ENCODE data around the gene HAGH. TPM values are rescaled to one million over a fixed set of nuclear protein-coding genes. Genes with fewer than 3 reads are reported as not detected.

The HAGH gene
- total RNA-seq, 6 experiments from 2014 or later = 34.2 to 55.3 (median 38.7) TPM

- Mint-ChIP-seq H3K9me3 (no peaks in the 10 kb centered on the region), H3K4me3 (no peak overlapping the region), H3K27ac (no peak overlapping the region), H3K36me3 (ENCODE audit: low read depth) (peaks cover 4% of the 10 kb centered on the region; the same call in 1 of the 2 replicates), H3K27me3 (ENCODE audit: insufficient read depth) (peaks cover 4% of the 10 kb centered on the region), H3K4me1 (ENCODE audit: low read depth) (peaks cover 5% of the 10 kb centered on the region; the same call in 1 of the 2 replicates)
- TF ChIP-seq CTCF (IDR thresholded peaks at IDR 0.05) = no peak
- DNase-seq = no peak
Measured at GRCh38 chr16:1787322-1788094, 39.1 kb downstream of the HAGH start.

- Mint-ChIP-seq H3K4me3 (no peak overlapping the region), H3K4me1 (ENCODE audit: low read depth) (peaks cover 5% of the 10 kb centered on the region; the same call in 1 of the 2 replicates), H3K27ac (no peak overlapping the region), H3K36me3 (ENCODE audit: low read depth) (peaks cover 4% of the 10 kb centered on the region; the same call in 1 of the 2 replicates), H3K27me3 (ENCODE audit: insufficient read depth) (peaks cover 6% of the 10 kb centered on the region), H3K9me3 (no peaks in the 10 kb centered on the region)
- no peak for TF ChIP-seq CTCF (IDR thresholded peaks at IDR 0.05)
- no peak for DNase-seq
Measured at GRCh38 chr16:1787056-1787321, 39.6 kb downstream of the HAGH start.

- Mint-ChIP-seq H3K27ac (no peak overlapping the region), H3K27me3 (ENCODE audit: insufficient read depth) (peaks cover 10% of the 10 kb centered on the region), H3K36me3 (ENCODE audit: low read depth) (peaks cover 4% of the 10 kb centered on the region; the same call in 1 of the 2 replicates), H3K4me3 (no peak overlapping the region), H3K9me3 (no peaks in the 10 kb centered on the region), H3K4me1 (ENCODE audit: low read depth) (peaks cover 10% of the 10 kb centered on the region)
- DNase-seq = no peak
- TF ChIP-seq CTCF (IDR thresholded peaks at IDR 0.05) = peak; percentile 33; the same call in 1 of the 2 replicates
Measured at GRCh38 chr16:1786242-1787055, 40.2 kb downstream of the HAGH start.

- no peak for DNase-seq
- Mint-ChIP-seq H3K4me3 (no peak overlapping the region), H3K4me1 (ENCODE audit: low read depth) (peaks cover 16% of the 10 kb centered on the region), H3K36me3 (ENCODE audit: low read depth) (peaks cover 4% of the 10 kb centered on the region; the same call in 1 of the 2 replicates), H3K27ac (no peak overlapping the region), H3K27me3 (ENCODE audit: insufficient read depth) (peaks cover 15% of the 10 kb centered on the region), H3K9me3 (no peaks in the 10 kb centered on the region)
- TF ChIP-seq CTCF (IDR thresholded peaks at IDR 0.05) = no peak
Measured at GRCh38 chr16:1785846-1786170, 40.8 kb downstream of the HAGH start.

- Mint-ChIP-seq H3K4me1 (ENCODE audit: low read depth) (peaks cover 22% of the 10 kb centered on the region), H3K4me3 (no peak overlapping the region), H3K27me3 (ENCODE audit: insufficient read depth) (peaks cover 15% of the 10 kb centered on the region), H3K27ac (no peak overlapping the region), H3K9me3 (no peaks in the 10 kb centered on the region), H3K36me3 (ENCODE audit: low read depth) (peaks cover 4% of the 10 kb centered on the region; the same call in 1 of the 2 replicates)
- no peak for TF ChIP-seq CTCF (IDR thresholded peaks at IDR 0.05)
- no peak for DNase-seq
Measured at GRCh38 chr16:1784977-1785845, 41.4 kb downstream of the HAGH start.

Data from HFFc6 (cell line).